ENCODE measurements around the gene C1QTNF9. TPM values are rescaled to one million over a fixed set of nuclear protein-coding genes. Genes with fewer than 3 reads are reported as not detected.
A peak's percentile ranks its signal among the peaks of the same experiment; 100 is the strongest.

C1QTNF9 gene
- total RNA-seq, 2 experiments from 2014 or later = not detected

DNA sequence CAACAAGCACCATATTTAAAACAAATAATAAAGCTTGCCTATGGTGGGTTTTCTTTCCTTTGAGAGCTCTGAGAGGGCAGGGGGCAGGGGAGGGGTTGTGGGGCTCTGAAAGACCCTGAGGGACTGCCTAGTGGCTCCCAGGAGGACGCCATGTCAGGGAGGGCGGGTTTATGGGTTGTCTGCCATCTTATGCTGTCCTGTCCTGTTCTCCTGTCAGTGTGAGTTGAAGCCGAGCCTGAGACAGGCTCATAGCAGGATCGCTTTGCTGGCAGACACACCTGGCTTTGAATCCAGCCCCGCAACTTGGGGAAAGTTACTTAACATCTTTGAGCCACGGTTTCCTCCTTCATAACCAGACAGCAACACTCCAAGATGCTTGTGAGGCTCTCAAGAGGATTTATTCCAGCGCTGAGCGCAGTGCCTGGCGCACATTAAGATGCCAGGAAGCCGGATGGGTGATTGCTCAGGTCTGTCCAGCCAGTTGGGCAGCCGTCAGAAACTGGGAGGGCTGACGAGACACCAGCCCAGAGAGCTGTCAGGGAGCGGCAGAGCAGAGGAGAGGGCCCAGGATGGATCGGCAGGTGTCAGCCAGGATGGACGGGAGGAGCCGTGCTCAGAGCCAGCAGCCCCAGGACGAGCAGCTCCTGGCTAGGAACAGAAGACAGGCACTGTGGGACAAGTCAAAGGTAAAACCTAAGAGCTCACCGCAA is 36.8 kb upstream of the C1QTNF9 start:
- POLR2A ChIA-PET = interaction anchor here (1.6 to 16.0 kb wide), 3 partner anchors 16 to 238 kb away, joined by 3 to 715 read pairs (median 9); no protein-coding TSS in a partner anchor
- Mint-ChIP-seq H3K27me3 (peaks cover 2% of the 10 kb centered on the region), H3K4me3 (peak overlapping the region; percentile 86), H3K36me3 (ENCODE audit: low read depth) (peaks cover 43% of the 10 kb centered on the region), H3K4me1 (peaks cover 91% of the 10 kb centered on the region), H3K9me3 (no peaks in the 10 kb centered on the region), H3K27ac (peak overlapping the region; percentile 97)
- no peak for DNase-seq
- CTCF ChIA-PET = interaction anchor here (0.6 to 2.2 kb wide), 3 partner anchors 10 to 270 kb away, joined by 3 to 6 read pairs (median 3); no protein-coding TSS in a partner anchor

DNA sequence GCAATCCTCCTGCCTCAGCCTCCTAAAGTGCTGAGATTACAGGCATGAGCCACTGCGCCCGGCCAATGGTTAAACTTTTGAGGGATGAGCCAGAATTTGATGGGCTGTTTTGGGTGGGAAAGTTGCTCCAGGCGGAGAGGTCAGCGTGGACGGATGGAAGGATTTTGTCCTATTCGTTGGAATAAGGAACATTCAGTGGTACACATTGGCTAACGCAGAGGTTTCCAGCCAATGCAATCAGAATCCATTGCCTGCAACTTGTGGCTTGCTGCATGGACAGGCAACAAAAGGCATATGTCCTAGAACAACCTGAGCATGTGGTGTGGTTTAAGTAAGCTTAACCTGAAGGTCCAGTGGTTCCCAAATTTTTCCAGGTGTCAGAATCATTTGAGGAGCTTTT is 35.5 kb upstream of the C1QTNF9 start:
- ChIA-PET CTCF (interaction anchor here (1.0 to 2.2 kb wide), 7 partner anchors 9 to 45 kb away, joined by 3 to 15 read pairs (median 6); no protein-coding TSS in a partner anchor), POLR2A (interaction anchor here (1.3 to 16.0 kb wide), 5 partner anchors 11 to 237 kb away, joined by 3 to 715 read pairs (median 4); no protein-coding TSS in a partner anchor)
- Mint-ChIP-seq H3K27ac (peak overlapping the region; percentile 97), H3K4me1 (peaks cover 88% of the 10 kb centered on the region), H3K4me3 (peak overlapping the region; percentile 8), H3K36me3 (ENCODE audit: low read depth) (peaks cover 41% of the 10 kb centered on the region), H3K9me3 (no peaks in the 10 kb centered on the region), H3K27me3 (peaks cover 2% of the 10 kb centered on the region)
- DNase-seq = no peak

DNA sequence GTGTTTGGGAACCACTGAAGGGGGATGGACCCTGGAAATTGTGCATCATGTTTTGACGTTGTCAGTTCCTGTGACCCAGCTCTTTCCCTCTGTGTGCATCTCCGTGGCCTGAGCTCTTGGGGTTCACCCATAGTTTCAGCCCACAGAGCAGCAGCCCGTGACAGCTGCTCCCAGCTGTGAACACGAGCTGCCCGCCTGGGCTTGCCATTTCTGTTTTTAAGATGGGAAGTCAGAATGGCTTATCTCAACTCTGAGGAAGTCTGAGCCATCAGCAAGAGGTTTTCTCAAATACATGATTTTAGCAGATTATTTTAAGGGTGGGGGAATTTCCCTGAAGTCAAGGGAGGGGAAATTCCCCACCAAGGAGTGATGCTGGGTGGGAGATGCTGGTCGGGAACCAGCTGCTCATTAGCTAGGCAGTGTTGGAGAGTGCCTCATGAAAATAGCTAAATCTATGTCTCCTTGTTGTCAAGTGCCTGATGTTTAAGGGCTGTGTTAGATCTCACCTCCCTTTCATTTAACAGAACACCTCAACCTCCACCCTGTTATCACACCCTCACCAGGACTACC is 34.8 kb upstream of the C1QTNF9 start:
- Mint-ChIP-seq H3K27ac (peak overlapping the region; percentile 97), H3K4me3 (peak overlapping the region; percentile 36), H3K36me3 (ENCODE audit: low read depth) (peaks cover 42% of the 10 kb centered on the region), H3K27me3 (peaks cover 2% of the 10 kb centered on the region), H3K9me3 (no peaks in the 10 kb centered on the region), H3K4me1 (peaks cover 90% of the 10 kb centered on the region)
- ChIA-PET POLR2A (interaction anchor here (1.3 to 16.0 kb wide), 4 partner anchors 10 to 236 kb away, joined by 4 to 715 read pairs (median 6); no protein-coding TSS in a partner anchor), CTCF (interaction anchor here (1.0 to 2.2 kb wide), 7 partner anchors 10 to 46 kb away, joined by 3 to 15 read pairs (median 6); no protein-coding TSS in a partner anchor)
- DNase-seq = peak; percentile 67

DNA sequence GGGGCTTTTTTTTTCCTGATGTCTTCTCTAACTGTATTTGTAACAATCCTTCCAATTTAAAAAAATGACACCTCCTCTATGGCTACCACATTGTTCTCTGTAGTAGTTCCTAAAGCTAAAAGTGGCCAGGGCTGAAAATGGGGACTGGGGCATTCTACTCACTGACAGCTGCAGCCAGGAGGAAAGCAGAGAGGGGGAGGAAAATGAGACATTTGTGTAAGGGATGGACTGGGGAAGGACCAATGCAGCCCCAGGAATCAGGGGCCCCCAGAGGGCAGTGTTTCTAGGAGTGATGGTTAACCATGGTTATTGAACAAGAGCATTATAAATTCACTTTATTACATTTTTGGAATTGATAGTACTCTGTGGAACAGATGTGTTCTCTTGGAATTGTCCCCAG is 34.3 kb upstream of the C1QTNF9 start:
- Mint-ChIP-seq H3K27ac (peak overlapping the region; percentile 97), H3K9me3 (no peaks in the 10 kb centered on the region), H3K4me3 (peak overlapping the region; percentile 36), H3K27me3 (peaks cover 2% of the 10 kb centered on the region), H3K4me1 (peaks cover 90% of the 10 kb centered on the region), H3K36me3 (ENCODE audit: low read depth) (peaks cover 44% of the 10 kb centered on the region)
- ChIA-PET POLR2A (interaction anchor here (1.6 to 16.0 kb wide), 2 partner anchors 16 to 18 kb away, joined by 4 to 715 read pairs; no protein-coding TSS in a partner anchor), CTCF (interaction anchor here (0.9 to 2.2 kb wide), 6 partner anchors 10 to 46 kb away, joined by 3 to 15 read pairs (median 6); no protein-coding TSS in a partner anchor)
- DNase-seq = no peak

DNA sequence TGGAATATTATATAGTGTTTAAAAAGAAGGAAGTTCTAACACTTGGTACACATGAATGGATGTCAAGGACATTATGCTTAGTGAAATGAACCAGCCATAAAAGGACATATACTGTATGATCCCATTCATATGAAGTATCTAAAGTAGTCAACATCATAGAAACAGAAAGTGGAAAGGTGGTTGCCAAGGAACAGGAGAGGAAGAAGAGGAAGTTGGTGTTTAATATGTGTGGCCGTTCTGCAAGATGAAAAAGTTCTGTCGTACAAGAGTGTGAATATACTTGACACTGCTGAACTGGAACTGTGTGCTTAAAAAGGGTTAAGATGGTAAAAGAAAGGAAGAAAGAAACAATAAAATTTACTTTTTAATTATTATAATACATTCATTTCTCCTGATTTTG is 33.1 kb upstream of the C1QTNF9 start:
- no peak for DNase-seq
- ChIA-PET CTCF (no interaction called here), POLR2A (no interaction called here)
- Mint-ChIP-seq H3K27me3 (no peaks in the 10 kb centered on the region), H3K4me1 (peaks cover 82% of the 10 kb centered on the region), H3K4me3 (no peak overlapping the region), H3K27ac (no peak overlapping the region), H3K36me3 (ENCODE audit: low read depth) (peaks cover 40% of the 10 kb centered on the region), H3K9me3 (no peaks in the 10 kb centered on the region)

DNA sequence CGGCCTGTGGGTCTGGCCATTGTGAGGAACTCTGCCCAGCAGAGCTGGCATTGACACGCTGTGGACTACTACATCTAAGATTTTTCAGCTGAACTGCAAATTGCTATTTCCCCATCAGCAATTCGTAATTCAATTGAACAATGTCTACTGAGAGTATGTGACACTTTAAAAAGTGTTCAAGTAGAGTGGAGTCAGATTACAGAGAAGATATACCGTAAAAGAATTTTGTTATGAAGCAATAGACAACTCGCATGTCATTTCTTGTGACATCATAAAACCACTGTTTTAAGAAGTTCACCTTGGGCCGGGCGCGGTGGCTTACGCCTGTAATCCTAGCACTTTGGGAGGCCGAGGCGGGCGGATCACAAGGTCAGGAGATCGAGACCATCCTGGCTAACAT is 32.5 kb upstream of the C1QTNF9 start:
- Mint-ChIP-seq H3K36me3 (ENCODE audit: low read depth) (peaks cover 41% of the 10 kb centered on the region), H3K9me3 (no peaks in the 10 kb centered on the region), H3K4me3 (no peak overlapping the region), H3K27ac (no peak overlapping the region), H3K27me3 (no peaks in the 10 kb centered on the region), H3K4me1 (peaks cover 79% of the 10 kb centered on the region)
- no peak for DNase-seq
- ChIA-PET CTCF (interaction anchor here (1.4 kb wide), 1 partner anchor 10 kb away, joined by 3 read pairs; no protein-coding TSS in a partner anchor), POLR2A (interaction anchor here (1.6 kb wide), 1 partner anchor 23 kb away, joined by 9 read pairs; no protein-coding TSS in a partner anchor)

DNA sequence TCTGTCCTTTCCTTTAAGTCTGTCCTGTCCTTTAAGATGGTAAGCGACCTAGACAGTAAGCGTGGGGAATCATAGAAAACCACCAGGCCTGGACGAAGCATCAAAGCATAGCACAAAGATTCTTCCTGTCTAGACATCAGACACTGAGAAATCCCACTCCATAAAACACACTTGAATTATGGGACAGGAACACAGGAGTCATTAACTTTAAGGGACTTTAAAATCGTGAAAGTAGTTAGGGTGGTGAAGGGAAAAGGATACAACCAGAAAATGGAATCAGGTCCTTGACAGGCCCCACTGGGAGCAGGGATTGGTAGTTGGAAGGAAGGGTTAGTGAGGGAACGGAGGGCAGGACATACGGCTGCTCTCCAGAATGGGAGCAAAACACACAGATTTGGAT is 31.6 kb upstream of the C1QTNF9 start:
- ChIA-PET POLR2A (interaction anchor here (1.3 to 1.6 kb wide), 3 partner anchors 13 to 27 kb away, joined by 3 to 9 read pairs (median 6); no protein-coding TSS in a partner anchor), CTCF (interaction anchor here (1.4 kb wide), 1 partner anchor 11 kb away, joined by 3 read pairs; no protein-coding TSS in a partner anchor)
- Mint-ChIP-seq H3K4me3 (no peak overlapping the region), H3K4me1 (peaks cover 72% of the 10 kb centered on the region), H3K27ac (no peak overlapping the region), H3K9me3 (no peaks in the 10 kb centered on the region), H3K27me3 (no peaks in the 10 kb centered on the region), H3K36me3 (ENCODE audit: low read depth) (peaks cover 46% of the 10 kb centered on the region)
- DNase-seq = no peak

DNA sequence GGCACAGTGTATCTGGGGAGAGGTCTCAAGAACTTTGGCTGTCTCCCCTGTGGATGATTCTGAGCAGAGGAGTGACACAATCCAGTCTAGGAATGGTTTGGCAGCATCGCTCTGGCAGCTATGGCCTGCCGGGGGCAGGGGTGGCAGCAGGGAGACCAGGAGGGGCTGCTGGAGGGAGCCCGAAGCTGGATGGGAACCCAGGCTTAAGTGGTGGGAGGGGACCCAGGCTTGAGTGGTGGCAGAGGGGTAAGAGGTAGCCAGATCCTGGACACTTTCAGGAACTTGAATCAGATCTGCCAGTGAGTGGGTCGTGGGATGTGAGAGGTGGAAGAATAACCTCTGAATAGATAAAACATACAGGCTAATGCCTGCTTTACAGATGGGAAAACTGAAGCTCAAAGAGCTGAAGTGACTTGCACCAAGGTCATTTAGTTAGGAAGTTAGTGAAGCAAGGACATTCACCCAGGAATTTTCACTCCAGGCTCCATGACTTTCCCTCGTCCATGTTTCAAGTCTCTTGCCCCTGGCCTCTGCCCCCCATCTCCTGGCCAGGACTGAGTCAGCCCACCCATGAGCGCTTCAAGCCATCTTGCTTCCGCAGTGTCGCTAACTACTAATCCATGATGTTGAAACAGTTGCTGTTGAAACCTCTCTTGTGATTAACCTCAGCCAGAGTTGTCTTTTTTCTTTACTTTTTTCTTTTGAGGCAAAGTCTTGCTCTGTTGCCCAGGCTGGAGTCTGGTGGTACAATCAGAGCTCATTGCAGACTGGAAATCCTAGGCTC is 29.9 kb upstream of the C1QTNF9 start:
- no peaks in the 10 kb centered on the region for H3K9me3 Mint-ChIP-seq
- H3K27me3 Mint-ChIP-seq = no peaks in the 10 kb centered on the region
- DNase-seq = no peak
- ChIA-PET POLR2A (no interaction called here), CTCF (interaction anchor here (0.8 kb wide), 1 partner anchor 15 kb away, joined by 3 read pairs; no protein-coding TSS in a partner anchor)
- no peak overlapping the region for H3K27ac Mint-ChIP-seq
- peaks cover 48% of the 10 kb centered on the region for H3K36me3 Mint-ChIP-seq (ENCODE audit: low read depth)
- no peak overlapping the region for H3K4me3 Mint-ChIP-seq
- H3K4me1 Mint-ChIP-seq = peaks cover 56% of the 10 kb centered on the region

DNA sequence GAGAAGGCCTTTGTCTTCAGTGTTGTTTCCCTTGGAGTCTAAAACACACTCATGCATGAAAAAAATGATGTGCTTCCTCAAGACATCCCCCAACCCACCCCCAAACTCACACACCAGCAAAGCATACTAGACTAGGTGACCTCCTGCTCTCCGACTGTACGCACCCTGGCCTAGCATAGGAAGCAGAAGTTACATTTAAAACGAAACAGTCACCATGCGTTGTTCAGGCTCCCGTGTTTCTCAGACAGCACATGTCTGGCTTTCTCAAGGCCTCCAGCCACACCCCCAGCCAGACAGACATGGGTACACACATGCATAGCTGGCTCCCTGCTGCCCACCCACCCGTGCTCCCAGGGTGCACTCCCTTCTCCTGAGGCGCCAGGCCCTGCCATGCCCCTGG is 28.7 kb upstream of the C1QTNF9 start:
- Mint-ChIP-seq H3K36me3 (ENCODE audit: low read depth) (peaks cover 48% of the 10 kb centered on the region), H3K9me3 (no peaks in the 10 kb centered on the region), H3K4me3 (no peak overlapping the region), H3K27me3 (no peaks in the 10 kb centered on the region), H3K27ac (no peak overlapping the region), H3K4me1 (peaks cover 44% of the 10 kb centered on the region)
- DNase-seq = no peak
- ChIA-PET CTCF (interaction anchor here (1.1 kb wide), 1 partner anchor 10 kb away, joined by 3 read pairs; no protein-coding TSS in a partner anchor), POLR2A (no interaction called here)

DNA sequence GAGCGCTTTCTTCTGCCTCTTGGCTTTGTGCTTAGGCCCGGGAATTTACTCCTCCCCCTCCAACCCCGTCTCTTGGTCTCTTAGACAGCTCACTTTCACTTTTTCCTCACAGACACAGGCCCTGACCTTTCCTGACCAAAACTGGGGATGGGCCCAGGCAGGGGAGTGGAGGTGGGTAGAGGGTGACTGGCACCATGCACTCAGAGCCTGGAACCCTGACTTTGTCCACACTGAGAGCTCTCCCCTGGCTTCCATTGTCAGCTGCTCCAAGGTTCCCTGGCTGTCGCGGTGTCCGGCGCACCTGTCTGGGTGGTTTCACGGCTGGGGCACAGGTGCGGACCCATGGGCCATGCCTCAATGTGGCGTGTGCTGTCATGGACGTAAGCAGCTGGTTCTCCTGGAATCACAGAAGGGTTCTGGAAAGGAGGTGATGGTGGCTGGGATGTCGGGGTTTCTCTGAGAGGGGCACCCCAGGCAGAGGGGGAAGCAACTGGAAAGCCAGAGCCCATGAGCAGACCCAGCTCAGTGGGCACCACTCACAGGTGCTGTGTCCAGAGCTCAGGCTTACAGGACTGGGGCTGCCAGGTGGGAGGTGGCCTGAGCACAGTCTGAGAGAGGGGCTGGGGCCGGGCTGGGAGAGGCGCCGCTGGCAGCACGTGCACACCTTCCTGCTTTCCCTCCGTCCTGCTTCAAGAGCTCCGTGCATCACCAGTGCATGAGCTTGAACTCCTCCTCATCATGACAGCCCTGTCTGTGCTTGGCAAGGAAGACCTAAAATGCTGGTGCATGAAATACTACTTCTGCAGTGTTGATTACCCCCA is 28.0 kb upstream of the C1QTNF9 start:
- ChIA-PET POLR2A (interaction anchor here (0.8 kb wide), 1 partner anchor 11 kb away, joined by 3 read pairs; no protein-coding TSS in a partner anchor), CTCF (interaction anchor here (1.1 kb wide), 1 partner anchor 11 kb away, joined by 3 read pairs; no protein-coding TSS in a partner anchor)
- Mint-ChIP-seq H3K36me3 (ENCODE audit: low read depth) (peaks cover 51% of the 10 kb centered on the region), H3K27ac (no peak overlapping the region), H3K27me3 (no peaks in the 10 kb centered on the region), H3K9me3 (no peaks in the 10 kb centered on the region), H3K4me3 (no peak overlapping the region), H3K4me1 (peaks cover 38% of the 10 kb centered on the region)
- no peak for DNase-seq

DNA sequence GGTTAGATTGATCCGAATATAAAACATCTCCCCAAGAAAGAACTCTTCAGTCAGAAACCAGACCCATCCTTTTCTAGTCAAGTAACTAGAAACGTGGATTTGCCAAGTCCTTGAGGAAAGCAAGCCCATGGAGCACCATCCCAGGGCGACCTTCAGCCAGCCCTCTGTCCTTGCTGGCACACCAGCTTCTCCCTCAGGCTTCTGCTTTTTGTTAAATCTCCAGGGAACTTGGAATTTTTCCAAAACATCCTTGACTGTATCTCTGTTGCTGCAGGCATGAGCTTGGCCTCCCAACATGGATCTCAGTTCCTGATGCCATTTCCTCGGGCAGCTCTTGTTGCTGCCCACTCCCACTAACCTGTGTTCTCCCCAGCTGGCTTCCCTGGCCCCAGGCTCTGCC is 27.1 kb upstream of the C1QTNF9 start:
- ChIA-PET CTCF (interaction anchor here (0.9 kb wide), 1 partner anchor 10 kb away, joined by 4 read pairs; no protein-coding TSS in a partner anchor), POLR2A (interaction anchor here (0.8 to 1.1 kb wide), 2 partner anchors 11 to 15 kb away, joined by 3 read pairs; no protein-coding TSS in a partner anchor)
- Mint-ChIP-seq H3K27me3 (no peaks in the 10 kb centered on the region), H3K4me3 (no peak overlapping the region), H3K36me3 (ENCODE audit: low read depth) (peaks cover 53% of the 10 kb centered on the region), H3K9me3 (no peaks in the 10 kb centered on the region), H3K27ac (no peak overlapping the region), H3K4me1 (peaks cover 31% of the 10 kb centered on the region)
- DNase-seq = no peak
